Measurements from ENCODE around the gene SUCLG2.

DNA sequence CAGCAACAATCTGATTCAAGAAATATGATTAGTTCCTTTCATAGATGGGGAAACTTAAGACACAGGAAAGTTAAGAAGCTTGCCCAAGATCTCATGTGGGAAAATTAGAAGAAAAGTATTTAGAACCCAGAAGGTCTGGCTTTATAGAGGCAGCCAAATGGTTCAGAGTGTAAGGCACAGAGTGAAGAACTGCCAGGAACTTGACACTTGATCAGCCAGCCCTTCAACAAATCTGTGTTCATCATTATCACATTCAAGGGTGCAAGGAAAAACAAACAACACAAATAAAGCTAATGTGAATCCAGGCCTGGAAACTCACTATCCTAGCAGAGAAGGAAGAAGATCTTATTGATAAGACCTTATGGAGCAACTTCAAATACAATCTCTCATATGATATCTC is 62.4 kb downstream of the SUCLG2 start:
- TF ChIP-seq, protein P1, sequence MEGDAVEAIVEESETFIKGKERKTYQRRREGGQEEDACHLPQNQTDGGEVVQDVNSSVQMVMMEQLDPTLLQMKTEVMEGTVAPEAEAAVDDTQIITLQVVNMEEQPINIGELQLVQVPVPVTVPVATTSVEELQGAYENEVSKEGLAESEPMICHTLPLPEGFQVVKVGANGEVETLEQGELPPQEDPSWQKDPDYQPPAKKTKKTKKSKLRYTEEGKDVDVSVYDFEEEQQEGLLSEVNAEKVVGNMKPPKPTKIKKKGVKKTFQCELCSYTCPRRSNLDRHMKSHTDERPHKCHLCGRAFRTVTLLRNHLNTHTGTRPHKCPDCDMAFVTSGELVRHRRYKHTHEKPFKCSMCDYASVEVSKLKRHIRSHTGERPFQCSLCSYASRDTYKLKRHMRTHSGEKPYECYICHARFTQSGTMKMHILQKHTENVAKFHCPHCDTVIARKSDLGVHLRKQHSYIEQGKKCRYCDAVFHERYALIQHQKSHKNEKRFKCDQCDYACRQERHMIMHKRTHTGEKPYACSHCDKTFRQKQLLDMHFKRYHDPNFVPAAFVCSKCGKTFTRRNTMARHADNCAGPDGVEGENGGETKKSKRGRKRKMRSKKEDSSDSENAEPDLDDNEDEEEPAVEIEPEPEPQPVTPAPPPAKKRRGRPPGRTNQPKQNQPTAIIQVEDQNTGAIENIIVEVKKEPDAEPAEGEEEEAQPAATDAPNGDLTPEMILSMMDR (conservative IDR thresholded peaks at IDR 0.05 in 1 of 2, IDR thresholded peaks at IDR 0.05 in 1 of 2; ENCODE audit: extremely low read depth in 1 of 2, insufficient read depth in 1 of 2, low read depth in 1 of 2, low read length in 2 of 2) = no peak
- no peak for TF ChIP-seq EZH2 (IDR thresholded peaks at IDR 0.05; ENCODE audit: borderline replicate concordance, low read length)
